Hepatocyte (in vitro differentiated cells): Measurements from ENCODE around the gene CMSS1. TPM values are rescaled to one million over a fixed set of nuclear protein-coding genes. Genes with fewer than 3 reads are reported as not detected.
A peak's percentile ranks its signal among the peaks of the same experiment; 100 is the strongest.

Experiments
- DNase-seq: peaks from one replicate; pipeline ENCODE4 v3.0.0-alpha.2; 2016; ENCODE audit warnings: low spot score
- H2AFZ ChIP-seq: fragments of 200-600 bp; sonication (generic); 2 replicates; pipeline ENCODE4 v1.6.0; 2016; ENCODE audit warnings: antibody characterized with exemption, mild to moderate bottlenecking
- H3K27ac ChIP-seq: fragments of 200-600 bp; sonication (generic); 2 replicates; pipeline ENCODE4 v1.5.1; 2016; ENCODE audit warnings: mild to moderate bottlenecking
- H3K27me3 ChIP-seq: fragments of 200-600 bp; sonication (generic); 2 replicates; pipeline ENCODE4 v1.6.1; 2016
- H3K36me3 ChIP-seq: fragments of 200-600 bp; sonication (generic); replicated peaks from 2 replicates; pipeline ENCODE4 v1.5.1; 2016; ENCODE audit warnings: low read depth; ENCODE audit not compliant: insufficient read depth
- H3K4me1 ChIP-seq: fragments of 200-600 bp; sonication (generic); 2 replicates; pipeline ENCODE4 v1.5.1; 2016; ENCODE audit warnings: mild to moderate bottlenecking, moderate library complexity; ENCODE audit not compliant: insufficient read depth
- H3K4me2 ChIP-seq: fragments of 200-600 bp; sonication (generic); 2 replicates; pipeline ENCODE4 v1.6.0; 2016
- H3K4me3 ChIP-seq: fragments of 200-600 bp; sonication (generic); 2 replicates; pipeline ENCODE4 v1.5.1; 2016; ENCODE audit warnings: mild to moderate bottlenecking
- H3K79me2 ChIP-seq: fragments of 200-600 bp; sonication (generic); 2 replicates; pipeline ENCODE4 v1.6.0; 2017; ENCODE audit warnings: mild to moderate bottlenecking
- H3K9me2 ChIP-seq: fragments of 200-600 bp; sonication (generic); replicated peaks from 2 replicates; pipeline ENCODE4 v1.6.0; 2017; ENCODE audit warnings: mild to moderate bottlenecking; ENCODE audit not compliant: insufficient read depth
- H3K9me3 ChIP-seq: fragments of 200-600 bp; sonication (generic); 2 replicates; pipeline ENCODE4 v1.5.1; 2016; ENCODE audit warnings: low read depth, mild to moderate bottlenecking
- H4K20me1 ChIP-seq: fragments of 200-600 bp; sonication (generic); 2 replicates; pipeline ENCODE4 v1.6.0; 2016; ENCODE audit warnings: mild to moderate bottlenecking; ENCODE audit not compliant: insufficient read depth, poor library complexity, severe bottlenecking
- CTCF ChIP-seq: fragments of 200-600 bp; sonication (generic); IDR thresholded peaks from 2 replicates; pipeline ENCODE4 v1.5.1; 2016; ENCODE audit warnings: antibody characterized with exemption, mild to moderate bottlenecking; ENCODE audit not compliant: poor library complexity
- EZH2 ChIP-seq: fragments of 200-600 bp; sonication (generic); IDR thresholded peaks from 2 replicates; pipeline ENCODE4 v1.6.1; 2016; ENCODE audit warnings: antibody characterized with exemption, mild to moderate bottlenecking, borderline replicate concordance
- EZH2phosphoT487 ChIP-seq: fragments of 200-600 bp; sonication (generic); IDR thresholded peaks from one replicate; pipeline ENCODE4 v1.6.1; 2018; ENCODE audit warnings: antibody characterized with exemption, mild to moderate bottlenecking, low read depth, moderate library complexity; ENCODE audit not compliant: unreplicated experiment, severe bottlenecking
- WGBS: methylation state at CpG from one replicate; pipeline ENCODE4 v1.1.6; 2016; ENCODE audit warnings: low lambda C conversion rate; ENCODE audit errors: missing lambda C conversion rate; 5-methylcytosine and 5-hydroxymethylcytosine counted together
- polyA plus RNA-seq: library from polyadenylated mRNA; unstranded; fragments of >200 nt; fragmentation: Nextera tagmentation; extraction: Ambion mirVana; gene quantifications from 2 replicates; pipeline ENCODE4 v1.2.1, GENCODE V29; 2016
- total RNA-seq: library from RNA; depleted of rRNA; stranded (reverse); fragments of >200 nt; gene quantifications from 2 replicates; pipeline ENCODE4 v1.2.3, GENCODE V29; 2014

CMSS1 gene
- total and polyA plus RNA-seq, 2 experiments from 2014 or later, result 11.8 to 17.0 TPM

DNA sequence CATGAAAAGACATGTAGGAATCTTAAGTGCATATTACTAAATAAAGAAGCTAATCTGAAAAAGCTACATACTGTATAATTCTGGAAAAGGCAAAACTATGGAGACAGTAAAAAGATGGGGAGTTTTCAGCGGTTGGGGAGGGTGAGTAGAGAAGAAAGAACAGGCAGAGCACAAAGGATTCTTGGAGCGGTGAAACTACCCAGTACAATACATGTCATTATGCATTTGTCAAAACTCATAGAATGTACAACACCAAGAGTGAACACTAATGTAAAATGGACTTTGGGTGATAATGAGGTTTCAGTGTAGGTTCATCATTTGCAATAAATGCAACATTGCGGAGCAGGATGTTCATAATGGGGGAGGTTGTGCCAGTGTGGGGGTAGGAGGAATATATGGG lies 45.5 kb upstream of the CMSS1 start:
- 93% methylated on average over 3 of the region's 3 CpGs for WGBS
- H3K27ac ChIP-seq, result no peak overlapping the region
- H3K36me3 ChIP-seq, result no peaks in the 10 kb centered on the region
- no peaks in the 10 kb centered on the region for H4K20me1 ChIP-seq
- H3K9me2 ChIP-seq, result no peaks in the 10 kb centered on the region
- H3K27me3 ChIP-seq, result no peaks in the 10 kb centered on the region
- no peak for DNase-seq
- TF ChIP-seq CTCF (no peak), EZH2 (no peak), EZH2phosphoT487 (no peak)
- H2AFZ ChIP-seq, result no peak overlapping the region
- H3K4me3 ChIP-seq, result no peak overlapping the region
- H3K9me3 ChIP-seq, result no peaks in the 10 kb centered on the region
- H3K79me2 ChIP-seq, result no peaks in the 10 kb centered on the region
- no peak overlapping the region for H3K4me2 ChIP-seq
- H3K4me1 ChIP-seq, result no peaks in the 10 kb centered on the region

- H3K27me3 ChIP-seq, result no peaks in the 10 kb centered on the region
- WGBS, result 88% methylated on average over 1 of the region's 1 CpG
- H3K27ac ChIP-seq, result no peak overlapping the region
- H3K4me3 ChIP-seq, result no peak overlapping the region
- H3K36me3 ChIP-seq, result no peaks in the 10 kb centered on the region
- no peak overlapping the region for H2AFZ ChIP-seq
- no peaks in the 10 kb centered on the region for H3K4me1 ChIP-seq
- no peaks in the 10 kb centered on the region for H3K79me2 ChIP-seq
- H4K20me1 ChIP-seq, result no peaks in the 10 kb centered on the region
- TF ChIP-seq CTCF (no peak), EZH2 (no peak), EZH2phosphoT487 (no peak)
- H3K9me3 ChIP-seq, result no peaks in the 10 kb centered on the region
- no peaks in the 10 kb centered on the region for H3K9me2 ChIP-seq
- no peak for DNase-seq
- H3K4me2 ChIP-seq, result no peak overlapping the region
These were observed 45.0 kb upstream of the CMSS1 start for GRCh38 chr3:99772671-99773070.

GRCh38 chr3:99774467-99774866 lies 43.2 kb upstream of the CMSS1 start:
- Histone ChIP-seq H3K4me3 (no peak overlapping the region), H3K36me3 (no peaks in the 10 kb centered on the region), H3K4me1 (no peaks in the 10 kb centered on the region), H3K9me2 (no peaks in the 10 kb centered on the region), H4K20me1 (no peaks in the 10 kb centered on the region), H3K4me2 (no peak overlapping the region), H3K9me3 (no peaks in the 10 kb centered on the region), H2AFZ (no peak overlapping the region), H3K27me3 (no peaks in the 10 kb centered on the region), H3K27ac (no peak overlapping the region), H3K79me2 (no peaks in the 10 kb centered on the region)
- peak; percentile 9 for DNase-seq
- WGBS, result 58% methylated on average over 2 of the region's 2 CpGs
- no peak for TF ChIP-seq CTCF
- TF ChIP-seq EZH2phosphoT487, result no peak
- TF ChIP-seq EZH2, result no peak
